Heart left ventricle (tissue), 16 donors: ENCODE data around the gene SAMD15. TPM values are rescaled to one million over a fixed set of nuclear protein-coding genes. Genes with fewer than 3 reads are reported as not detected.

Experiments used
- ATAC-seq, 4 donors: fragments of 200-7000 bp; cut with Tn5 transposase; one replicate each; pipeline ENCODE4 v1.9.1; 2020 to 2022; ENCODE audit warnings: moderate library complexity in 4 of 4, mild to moderate bottlenecking in 3 of 4, moderate number of reproducible peaks in 1 of 4
- DNase-seq, 5 donors: peaks; one replicate each; pipeline ENCODE4 v3.0.0-alpha.2; 2020
- H3K27ac ChIP-seq, 12 donors: fragments of 200-600 bp; sonication (generic) in 4 of 12; one replicate each; pipeline versions ENCODE4 v1.5.0 to v1.8.0; 2016 to 2022; ENCODE audit warnings: mild to moderate bottlenecking in 2 of 12
- H3K27me3 ChIP-seq, 9 donors: fragments of 200-600 bp; sonication (generic) in 2 of 9; one replicate each; pipeline versions ENCODE4 v1.5.1 to v1.8.0; 2016 to 2022; ENCODE audit warnings: mild to moderate bottlenecking in 3 of 9
- H3K36me3 ChIP-seq, 9 donors: fragments of 200-600 bp; sonication (generic) in 2 of 9; one replicate each; pipeline versions ENCODE4 v1.5.0 to v1.8.0; 2018 to 2022; ENCODE audit warnings: mild to moderate bottlenecking in 2 of 9
- H3K4me1 ChIP-seq, 12 donors: fragments of 200-600 bp; sonication (generic) in 4 of 12; one replicate each; pipeline versions ENCODE4 v1.5.0 to v1.8.0; 2016 to 2022; ENCODE audit warnings: mild to moderate bottlenecking in 3 of 12
- H3K4me3 ChIP-seq, 12 donors: fragments of 200-600 bp; sonication (generic) in 4 of 12; one replicate each; pipeline versions ENCODE4 v1.5.0 to v1.8.0; 2017 to 2022; ENCODE audit warnings: mild to moderate bottlenecking in 9 of 12, moderate library complexity in 4 of 12
- H3K9me3 ChIP-seq, 12 donors: fragments of 200-600 bp; sonication (generic) in 4 of 12; one replicate each; pipeline versions ENCODE4 v1.5.0 to v1.8.0; 2016 to 2022; ENCODE audit warnings: mild to moderate bottlenecking in 1 of 12
- POLR2A ChIP-seq, 2 donors: fragments of 450-650 bp; IDR thresholded peaks; one replicate each; pipeline ENCODE4 v1.6.1; 2017; ENCODE audit warnings: antibody characterized with exemption in 2 of 2, mild to moderate bottlenecking in 2 of 2, moderate library complexity in 2 of 2
- WGBS, 4 donors: extraction: QIAGEN DNeasy Blood & Tissue Kit in 2 of 4; methylation state at CpG; one replicate each; pipeline versions ENCODE4 v1.1.5 to v1.1.7; 2013 to 2018; 5-methylcytosine and 5-hydroxymethylcytosine counted together
- intact Hi-C, 10 donors: fragments of 100-400 bp; cut with DNase I; formaldehyde crosslinking; loops; one replicate each; pipeline versions ENCODE4 v1.11.1 to v1.14.2; 2022
- polyA plus RNA-seq, 2 donors: library from polyadenylated mRNA; stranded (reverse); fragments of 200-250 nt; gene quantifications; one replicate each; pipeline ENCODE4 v1.2.3, GENCODE V29; 2013
- total RNA-seq, 9 donors: library from RNA; depleted of rRNA in 2 of 9; stranded (reverse); fragments of >200 nt in 2 of 9; fragmentation: NEBNext Ultra II Directional in 3 of 9; extraction: Animal tissue kit (Norgen Biotek cat#: 25700) in 3 of 9; gene quantifications; one replicate each; pipeline versions ENCODE4 v1.1.0 to v1.2.4, GENCODE V29; 2016 to 2023
- TF ChIP-seq, protein P1 (sequence below), 12 donors: fragments of 200-600 bp; sonication (generic) in 4 of 12; IDR thresholded peaks; one replicate each; pipeline versions ENCODE4 v1.5.0 to v1.8.0; 2018 to 2022; ENCODE audit warnings: antibody characterized with exemption in 12 of 12, mild to moderate bottlenecking in 5 of 12
- donor health status: ischemic (EF 13 %, LVEDD 7.1; RV severe dilation, severe dysfunction).
- donor health status: healthy with polysubstance abuse.
- donor health status: DM: no; HTN: yes; CAD: no.
- donor health status: DM: no; HTN: no; CAD: no.
- donor health status: ischemic (EF 25% LVEDD 6.9; RV normal size, moderate dysfunction).
- donor health status: ischemic (EF 25% LVEDD 5.7; RV mildly dilated, moderate dysfunction).
- donor health status: healthy.
- donor health status: DM: yes; HTN: yes; CAD: no.
- donor health status: ischemic (EF 35%, LVEDD 5.7; RV mildly dilated, moderate dysfunction).
- donor health status: nonischemic (EF 11% LVEDD 7.7; RV severe dilation, severe dysfunction).
- donor health status: DM: yes; HTN: yes; CAD: no.
- donor health status: PGD.
- donor health status: ischemic (EF 29% LVEDD 5.4; RV normal size, mild dysfunction).
- donor health status: nonischemic (EF 23%, LVEDD 6.1; RV moderate dilation, normal function).

Gene SAMD15
- total and polyA plus RNA-seq, 11 donors = 0.08 to 1.2 (median 0.35) TPM; not detected in 7

- Histone ChIP-seq H3K9me3 (no peaks in the 10 kb centered on the region), H3K27ac (no peak overlapping the region), H3K4me3 (no peak overlapping the region), H3K27me3 (no peaks in the 10 kb centered on the region), H3K36me3 (peaks cover 0 to 39% (median 33%) of the 10 kb centered on the region in 9 donors), H3K4me1 (no peaks in the 10 kb centered on the region)
- DNase-seq = no peak
- intact Hi-C loops = no loop called here
- ATAC-seq = no peak
- TF ChIP-seq, protein P1, sequence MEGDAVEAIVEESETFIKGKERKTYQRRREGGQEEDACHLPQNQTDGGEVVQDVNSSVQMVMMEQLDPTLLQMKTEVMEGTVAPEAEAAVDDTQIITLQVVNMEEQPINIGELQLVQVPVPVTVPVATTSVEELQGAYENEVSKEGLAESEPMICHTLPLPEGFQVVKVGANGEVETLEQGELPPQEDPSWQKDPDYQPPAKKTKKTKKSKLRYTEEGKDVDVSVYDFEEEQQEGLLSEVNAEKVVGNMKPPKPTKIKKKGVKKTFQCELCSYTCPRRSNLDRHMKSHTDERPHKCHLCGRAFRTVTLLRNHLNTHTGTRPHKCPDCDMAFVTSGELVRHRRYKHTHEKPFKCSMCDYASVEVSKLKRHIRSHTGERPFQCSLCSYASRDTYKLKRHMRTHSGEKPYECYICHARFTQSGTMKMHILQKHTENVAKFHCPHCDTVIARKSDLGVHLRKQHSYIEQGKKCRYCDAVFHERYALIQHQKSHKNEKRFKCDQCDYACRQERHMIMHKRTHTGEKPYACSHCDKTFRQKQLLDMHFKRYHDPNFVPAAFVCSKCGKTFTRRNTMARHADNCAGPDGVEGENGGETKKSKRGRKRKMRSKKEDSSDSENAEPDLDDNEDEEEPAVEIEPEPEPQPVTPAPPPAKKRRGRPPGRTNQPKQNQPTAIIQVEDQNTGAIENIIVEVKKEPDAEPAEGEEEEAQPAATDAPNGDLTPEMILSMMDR (IDR thresholded peaks at IDR 0.05) = no peak
- no peak for TF ChIP-seq POLR2A (IDR thresholded peaks at IDR 0.05)
- 90 to 95% (median 92%) methylated on average over 3 of the region's 3 CpGs for WGBS, 4 donors
Measured at GRCh38 chr14:77337880-77338279, 39.3 kb upstream of the SAMD15 start.

DNA sequence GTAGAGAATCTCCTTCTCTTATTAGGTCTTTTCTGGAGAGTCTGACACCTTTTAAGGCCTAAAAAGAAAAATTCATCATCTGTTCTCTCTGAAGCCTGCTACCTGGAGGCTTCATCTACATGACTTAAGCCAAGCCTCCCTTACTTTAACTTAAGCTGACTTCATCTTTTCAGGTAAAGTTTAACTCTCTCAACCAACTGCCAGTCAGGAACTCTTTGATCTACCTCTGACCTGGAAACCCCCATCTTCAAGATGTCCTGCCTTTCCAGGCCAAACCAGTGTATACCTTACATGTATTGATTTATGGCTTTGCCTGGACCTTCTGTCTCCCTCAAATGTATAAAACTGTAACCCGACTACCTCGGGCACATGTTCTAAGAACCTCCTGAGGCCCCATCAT is 38.9 kb upstream of the SAMD15 start:
- intact Hi-C loops = no loop called here
- ATAC-seq = no peak
- Histone ChIP-seq H3K4me3 (no peak overlapping the region), H3K4me1 (no peaks in the 10 kb centered on the region), H3K27me3 (no peaks in the 10 kb centered on the region), H3K27ac (no peak overlapping the region), H3K9me3 (no peaks in the 10 kb centered on the region), H3K36me3 (peaks cover 0 to 42% (median 37%) of the 10 kb centered on the region in 9 donors)
- 81 to 95% (median 94%) methylated on average over 2 of the region's 2 CpGs for WGBS, 4 donors
- TF ChIP-seq, protein P1 (IDR thresholded peaks at IDR 0.05) = no peak
- TF ChIP-seq POLR2A (IDR thresholded peaks at IDR 0.05) = no peak
- DNase-seq = no peak

GRCh38 chr14:77339407-77339806 is 37.8 kb upstream of the SAMD15 start:
- Histone ChIP-seq H3K9me3 (no peaks in the 10 kb centered on the region), H3K27me3 (no peaks in the 10 kb centered on the region), H3K27ac (no peak overlapping the region), H3K4me1 (no peaks in the 10 kb centered on the region), H3K4me3 (no peak overlapping the region), H3K36me3 (peaks cover 0 to 52% (median 42%) of the 10 kb centered on the region in 9 donors)
- TF ChIP-seq, protein P1 (IDR thresholded peaks at IDR 0.05) = no peak
- no peak for TF ChIP-seq POLR2A (IDR thresholded peaks at IDR 0.05)
- DNase-seq (no peak), ATAC-seq (no peak)
- intact Hi-C loops = no loop called here
- 94 to 100% (median 96%) methylated on average over 1 of the region's 1 CpG for WGBS, 4 donors

- 88 to 94% (median 90%) methylated on average over 4 of the region's 4 CpGs for WGBS, 4 donors
- H3K36me3 ChIP-seq = peaks cover 0 to 52% (median 42%) of the 10 kb centered on the region in 9 donors
- H3K9me3 ChIP-seq = no peaks in the 10 kb centered on the region
- no peak overlapping the region for H3K4me3 ChIP-seq
- no peak for ATAC-seq
- intact Hi-C loops = no loop called here
- no peaks in the 10 kb centered on the region for H3K27me3 ChIP-seq
- no peaks in the 10 kb centered on the region for H3K4me1 ChIP-seq
- no peak for DNase-seq
- TF ChIP-seq POLR2A (IDR thresholded peaks at IDR 0.05) = no peak
- TF ChIP-seq, protein P1 (IDR thresholded peaks at IDR 0.05) = no peak
- H3K27ac ChIP-seq = no peak overlapping the region
Measured at GRCh38 chr14:77340389-77340788, 36.8 kb upstream of the SAMD15 start.
